Stimulated activated CD4-positive, alpha-beta T cell treated with anti-CD3 and anti-CD28 coated beads, Interleukin-2, amount 100 ng/mL, for 24 hours (primary cell): ENCODE data around the gene ABI3.

Source experiments
- DNase-seq, 2 donors: peaks; one replicate each; pipeline ENCODE4 v3.0.0-alpha.2; 2020

Gene ABI3

DNA sequence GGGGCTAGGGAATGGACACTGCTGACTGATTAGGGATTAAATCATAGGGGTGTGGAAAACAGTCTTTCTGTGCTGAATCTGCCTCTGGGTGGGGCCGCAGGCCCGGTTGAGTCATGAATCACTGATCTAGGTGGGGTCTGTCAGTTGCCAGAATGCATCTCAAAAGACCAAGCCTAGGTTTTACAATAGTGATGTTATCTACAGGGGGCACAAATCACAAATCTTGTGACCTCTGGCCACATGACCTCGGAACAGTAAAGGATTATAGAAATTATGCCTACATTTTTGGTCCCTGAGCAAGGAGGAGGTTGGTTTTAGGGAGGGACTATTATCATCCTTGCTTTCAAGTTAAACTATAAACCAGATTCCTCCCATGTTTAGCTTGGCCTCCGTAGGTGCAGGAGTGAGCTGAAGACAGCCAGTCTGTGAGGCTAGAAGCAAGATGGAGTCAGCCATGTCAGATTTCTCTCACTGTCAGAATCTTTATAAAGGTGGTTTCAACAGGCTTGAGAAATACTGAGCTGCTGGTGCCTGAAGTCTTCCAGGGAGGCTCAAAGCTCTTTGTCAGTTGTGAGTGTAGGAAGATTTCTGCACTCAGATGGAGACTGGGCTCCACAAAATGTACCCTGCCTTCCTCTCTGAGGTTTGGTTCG is 13.0 kb upstream of the ABI3 start:
- no peak for DNase-seq

DNA sequence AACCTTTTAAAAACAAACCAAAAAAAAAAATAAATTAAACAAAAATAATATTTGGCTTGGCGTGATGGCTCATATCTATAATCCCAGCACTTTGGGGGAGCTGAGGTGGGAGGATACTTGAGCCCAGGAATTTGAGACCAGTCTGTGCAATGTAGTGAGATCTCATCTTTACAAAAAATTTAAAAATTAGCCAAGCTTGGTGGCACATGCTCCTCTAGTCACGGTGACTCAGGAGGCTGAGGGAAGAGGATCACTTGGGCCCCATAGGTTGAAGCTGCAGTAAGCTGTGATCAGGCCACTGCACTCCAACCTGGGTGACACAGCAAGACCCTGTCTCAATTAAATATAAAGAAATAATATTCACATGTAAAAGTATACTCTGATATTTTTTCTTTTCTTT is 12.3 kb upstream of the ABI3 start:
- DNase-seq: no peak

DNA sequence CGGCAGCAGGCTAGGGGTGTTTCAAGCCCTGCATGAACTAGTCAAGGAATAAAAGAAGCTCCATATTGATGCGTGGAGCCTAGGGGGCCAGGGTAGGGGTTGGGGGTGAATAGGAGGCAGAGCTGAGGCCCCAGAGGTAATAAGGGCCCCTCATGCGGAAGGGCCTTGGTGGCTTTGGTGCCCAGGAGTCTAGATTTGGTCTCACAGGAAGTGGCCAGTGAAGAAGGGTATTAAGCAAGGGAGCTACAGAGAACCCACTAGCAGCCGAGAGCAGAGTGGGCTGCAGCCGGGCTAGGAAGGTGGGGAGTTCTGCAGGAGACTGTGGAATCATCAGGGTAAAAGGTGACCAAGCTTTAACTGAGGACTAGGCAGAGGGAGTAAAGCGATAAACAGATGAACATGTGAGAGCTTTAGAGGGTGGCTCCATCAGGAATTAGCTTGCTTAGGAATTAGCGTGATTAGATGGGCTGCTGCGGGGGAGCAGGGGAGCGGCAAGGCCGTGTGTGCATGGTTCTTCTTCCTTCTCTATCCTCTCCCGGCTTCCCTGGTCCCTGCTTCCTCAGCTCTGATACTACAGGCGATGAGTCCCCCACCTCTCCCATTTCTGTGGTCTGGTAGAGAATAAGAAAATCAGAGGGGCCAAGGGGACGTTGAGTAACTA is 10.0 kb upstream of the ABI3 start:
- no peak for DNase-seq

DNA sequence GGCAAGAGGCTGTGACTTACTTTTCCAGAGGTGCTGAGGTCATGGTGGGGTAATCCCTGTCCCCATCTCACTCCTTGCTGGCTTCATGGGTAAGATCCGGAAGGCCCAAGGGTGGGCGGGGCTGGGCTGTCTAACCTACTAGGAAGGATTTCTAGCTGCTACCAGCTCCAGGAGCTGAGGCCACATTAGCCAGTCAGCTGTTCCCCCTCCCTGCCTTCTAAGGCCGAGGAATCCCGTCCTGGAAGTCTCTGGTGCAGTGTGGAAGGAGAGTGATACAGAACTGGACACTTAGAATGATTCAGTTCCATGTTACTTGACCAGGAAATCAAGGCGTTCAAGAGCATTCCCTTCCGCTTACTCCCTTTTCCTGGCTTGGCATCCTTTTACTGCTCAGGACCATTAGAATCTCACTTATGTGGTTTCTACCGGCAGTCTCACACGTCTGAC is 9.0 kb upstream of the ABI3 start:
- no peak for DNase-seq

DNA sequence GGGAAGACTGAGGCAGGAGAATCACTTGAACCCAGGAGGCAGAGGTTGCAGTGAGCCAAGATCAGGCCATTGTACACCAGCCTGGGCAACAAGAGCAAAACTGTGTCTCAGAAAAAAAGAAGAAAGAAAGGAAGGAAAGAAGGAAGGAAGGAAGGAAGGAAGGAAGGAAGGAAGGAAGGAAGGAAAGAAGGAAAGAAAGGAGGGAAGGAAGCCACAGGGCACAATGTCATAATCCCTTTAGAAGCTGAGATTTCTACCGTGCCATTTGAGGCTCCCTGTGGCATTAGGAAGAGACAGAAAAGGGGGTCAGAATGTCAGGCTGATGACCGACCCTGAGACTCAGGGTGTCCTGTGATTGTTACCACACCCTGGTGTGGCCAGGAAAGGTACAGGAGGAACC is 6.7 kb upstream of the ABI3 start:
- no peak for DNase-seq

DNA sequence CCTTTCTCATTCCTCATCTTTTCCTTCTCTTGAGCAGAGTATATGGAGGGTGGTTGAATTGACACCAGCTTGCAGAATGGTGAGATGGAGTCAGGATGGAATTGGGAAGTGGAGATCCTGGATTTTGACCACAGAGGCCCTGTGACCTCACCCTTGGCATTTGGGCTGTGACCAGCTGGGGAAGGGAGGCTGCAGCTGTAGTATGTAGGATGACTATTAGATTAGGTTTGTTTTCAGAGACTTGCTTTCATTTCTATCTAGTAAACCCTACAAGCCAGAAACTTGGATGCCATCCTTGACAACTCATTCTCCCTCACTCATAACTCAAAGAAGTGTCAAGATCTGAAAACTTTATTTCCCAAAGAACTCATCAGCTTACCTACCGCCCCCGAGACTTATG is 6.0 kb upstream of the ABI3 start:
- no peak for DNase-seq

DNA sequence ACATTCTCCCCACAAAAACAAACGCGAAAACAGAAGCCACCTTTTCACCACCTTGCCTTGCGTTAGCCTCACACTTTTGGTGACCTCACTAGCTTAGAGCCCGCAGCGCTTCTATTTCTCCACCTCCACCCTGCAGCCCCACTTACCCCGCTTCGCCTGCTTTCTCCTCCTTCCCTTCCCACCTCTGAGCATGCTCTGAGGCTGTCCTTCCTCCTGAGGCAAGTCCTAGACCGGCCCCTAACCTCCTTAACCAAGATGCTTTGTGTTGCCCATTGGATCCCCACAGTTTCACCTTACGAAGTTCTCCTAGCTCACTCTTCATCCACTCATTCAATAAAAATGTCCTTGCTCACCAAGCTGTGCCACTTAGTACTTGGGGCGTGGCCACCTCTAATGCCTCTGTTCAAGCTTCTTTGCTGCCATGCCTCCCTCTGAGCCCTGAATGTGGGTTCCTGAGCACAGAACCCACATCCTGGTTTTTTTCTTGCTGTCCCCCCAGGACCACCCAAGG is 1.4 kb upstream of the ABI3 start:
- DNase-seq: no peak

DNA sequence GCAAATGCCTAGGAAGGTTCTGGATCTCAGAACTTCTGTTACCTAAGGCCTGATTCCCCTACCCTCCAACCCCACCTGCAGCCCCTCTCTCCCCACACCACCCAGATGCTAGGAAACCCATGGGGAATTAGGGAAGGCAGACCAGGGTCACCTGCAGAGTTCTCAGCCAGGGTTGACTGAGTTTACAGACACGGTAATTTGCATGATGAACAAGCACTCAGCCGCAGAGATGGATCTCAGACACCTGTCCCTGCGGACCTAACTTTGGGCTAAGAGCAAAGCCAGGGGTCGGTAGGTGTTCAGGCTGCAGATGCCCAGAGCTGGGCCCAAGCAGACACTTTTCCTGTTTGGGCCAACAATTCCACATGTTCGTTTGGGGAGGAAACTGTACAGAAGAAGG is 2.9 kb downstream of the ABI3 start:
- no peak for DNase-seq

DNA sequence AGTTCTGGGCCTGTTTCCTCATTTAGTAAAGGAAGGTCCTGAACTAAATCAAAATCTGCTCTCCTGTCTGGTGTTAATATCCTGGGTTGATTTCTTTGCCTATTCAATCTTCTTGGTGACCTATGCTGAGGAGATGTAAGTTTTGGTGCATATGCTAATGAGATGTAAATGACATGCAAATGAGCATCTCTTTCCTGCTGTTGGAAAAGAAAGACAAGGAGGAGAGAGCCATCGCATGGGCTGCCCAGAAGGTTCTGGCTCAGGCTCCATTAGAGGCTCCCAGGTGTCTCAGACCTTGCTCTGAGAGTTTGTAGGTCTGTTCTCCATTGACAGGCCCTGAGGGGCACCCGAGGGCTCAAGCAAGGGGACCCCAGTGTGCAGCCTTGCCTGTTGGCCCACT is 3.3 kb downstream of the ABI3 start:
- DNase-seq: no peak

DNA sequence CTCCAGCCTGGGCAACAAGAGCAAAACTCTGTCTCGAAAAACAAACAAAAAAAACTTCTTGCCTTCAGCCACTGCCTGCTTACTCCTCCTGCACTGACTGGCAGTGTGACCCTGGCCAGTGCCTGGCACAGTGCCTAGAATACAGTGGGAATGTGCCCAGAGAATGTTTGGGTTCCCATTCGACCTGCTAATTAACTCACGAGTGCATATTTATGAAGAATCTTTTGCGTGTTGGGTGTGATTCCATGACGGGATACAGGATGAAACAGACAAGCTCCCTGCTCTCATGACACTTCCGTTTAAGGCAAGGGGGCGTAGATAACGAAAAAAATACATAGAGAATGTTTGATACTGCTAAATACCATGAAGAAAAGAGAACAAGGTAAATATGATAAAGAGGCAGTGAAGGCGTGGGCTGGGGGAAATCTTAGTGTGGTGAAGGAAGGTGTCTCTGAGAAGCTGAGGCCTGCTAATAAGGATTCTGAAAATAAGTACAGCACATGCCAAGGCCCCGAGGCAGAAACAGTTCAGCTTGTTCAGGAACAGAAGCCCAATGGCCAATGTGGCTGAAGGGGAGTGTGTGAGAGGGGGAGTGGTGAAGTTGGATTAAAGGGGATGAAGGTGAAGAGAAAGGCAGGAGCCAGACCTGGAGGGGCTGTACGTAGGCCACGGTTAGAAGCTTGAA is 4.3 kb downstream of the ABI3 start:
- no peak for DNase-seq

DNA sequence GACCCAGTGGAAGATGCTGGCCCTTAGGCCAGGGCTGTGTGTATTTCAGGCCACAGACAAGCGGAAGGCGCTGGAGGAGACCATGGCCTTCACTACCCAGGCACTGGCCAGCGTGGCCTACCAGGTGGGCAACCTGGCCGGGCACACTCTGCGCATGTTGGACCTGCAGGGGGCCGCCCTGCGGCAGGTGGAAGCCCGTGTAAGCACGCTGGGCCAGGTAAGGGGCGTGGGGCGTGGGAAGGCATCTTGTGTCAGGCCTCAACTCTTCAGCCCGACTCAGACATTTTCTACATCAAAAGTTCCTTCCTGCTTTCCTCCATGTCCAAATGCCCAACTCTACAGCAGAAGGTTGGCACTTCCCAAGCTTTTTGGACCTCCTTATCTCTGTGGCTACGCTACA is 6.0 kb downstream of the ABI3 start:
- no peak for DNase-seq

DNA sequence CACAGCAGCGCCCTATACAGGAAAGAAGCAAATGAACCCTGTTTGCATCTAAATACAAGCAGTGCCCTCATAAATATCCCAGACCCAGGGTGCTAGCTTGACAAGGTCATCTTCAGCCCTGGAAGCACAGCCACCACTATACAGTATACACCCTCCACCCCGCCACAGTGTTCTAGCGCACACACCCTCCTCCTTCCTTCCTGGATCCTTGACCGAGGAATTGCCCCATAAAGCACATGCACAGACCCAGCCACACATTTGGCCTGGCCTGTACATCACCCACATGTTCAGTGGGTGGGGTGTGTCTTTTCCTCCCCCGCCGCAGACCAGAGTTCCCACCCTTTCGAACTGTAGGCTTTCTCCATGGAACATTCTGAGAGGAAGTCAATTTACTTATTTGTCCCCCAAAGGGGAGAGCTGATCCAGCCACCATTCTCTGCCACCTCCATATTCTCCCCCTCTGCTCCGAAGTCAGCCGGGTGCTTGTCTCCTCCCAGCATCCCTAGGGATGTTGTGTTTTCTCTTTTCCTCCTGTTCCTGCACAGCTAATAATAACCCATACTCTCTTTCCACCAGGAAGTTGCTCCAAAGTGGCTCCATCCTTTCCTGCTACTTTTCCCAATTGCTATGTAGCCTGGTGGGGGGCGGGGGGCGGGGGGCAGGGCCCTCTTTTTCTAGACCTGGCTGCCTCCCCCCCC is 6.6 kb downstream of the ABI3 start:
- no peak for DNase-seq

DNA sequence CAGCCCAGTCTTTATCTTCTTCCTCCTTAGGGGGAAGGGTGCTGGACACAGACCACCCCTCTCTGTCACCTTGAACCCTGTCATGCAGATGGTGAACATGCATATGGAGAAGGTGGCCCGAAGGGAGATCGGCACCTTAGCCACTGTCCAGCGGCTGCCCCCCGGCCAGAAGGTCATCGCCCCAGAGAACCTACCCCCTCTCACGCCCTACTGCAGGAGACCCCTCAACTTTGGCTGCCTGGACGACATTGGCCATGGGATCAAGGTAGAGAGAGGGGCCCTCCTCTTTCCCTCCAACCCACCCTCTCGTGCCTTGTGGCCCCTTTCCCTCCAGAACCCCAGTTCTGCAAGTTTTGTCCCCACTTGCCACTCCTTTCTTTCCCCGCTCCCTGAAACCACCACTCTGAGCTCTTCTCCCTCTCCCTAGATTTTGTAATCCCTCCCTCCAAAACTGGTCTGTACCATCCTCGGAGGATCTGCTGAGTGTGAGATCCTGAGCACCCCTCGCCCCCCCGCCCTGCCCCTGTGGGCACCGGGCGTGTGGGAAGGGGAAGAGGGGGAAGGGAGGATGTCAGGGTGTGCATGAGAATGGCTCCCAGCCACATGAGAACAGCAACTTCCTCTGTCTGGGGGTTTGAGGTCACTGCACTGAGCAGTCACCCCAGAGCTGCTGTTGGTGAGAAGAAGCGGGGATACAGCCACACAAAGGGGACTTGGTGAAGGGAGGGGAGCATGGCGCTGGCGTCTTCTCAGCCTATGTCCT is 7.3 kb downstream of the ABI3 start:
- peak; percentile 41 to 52 for DNase-seq

DNA sequence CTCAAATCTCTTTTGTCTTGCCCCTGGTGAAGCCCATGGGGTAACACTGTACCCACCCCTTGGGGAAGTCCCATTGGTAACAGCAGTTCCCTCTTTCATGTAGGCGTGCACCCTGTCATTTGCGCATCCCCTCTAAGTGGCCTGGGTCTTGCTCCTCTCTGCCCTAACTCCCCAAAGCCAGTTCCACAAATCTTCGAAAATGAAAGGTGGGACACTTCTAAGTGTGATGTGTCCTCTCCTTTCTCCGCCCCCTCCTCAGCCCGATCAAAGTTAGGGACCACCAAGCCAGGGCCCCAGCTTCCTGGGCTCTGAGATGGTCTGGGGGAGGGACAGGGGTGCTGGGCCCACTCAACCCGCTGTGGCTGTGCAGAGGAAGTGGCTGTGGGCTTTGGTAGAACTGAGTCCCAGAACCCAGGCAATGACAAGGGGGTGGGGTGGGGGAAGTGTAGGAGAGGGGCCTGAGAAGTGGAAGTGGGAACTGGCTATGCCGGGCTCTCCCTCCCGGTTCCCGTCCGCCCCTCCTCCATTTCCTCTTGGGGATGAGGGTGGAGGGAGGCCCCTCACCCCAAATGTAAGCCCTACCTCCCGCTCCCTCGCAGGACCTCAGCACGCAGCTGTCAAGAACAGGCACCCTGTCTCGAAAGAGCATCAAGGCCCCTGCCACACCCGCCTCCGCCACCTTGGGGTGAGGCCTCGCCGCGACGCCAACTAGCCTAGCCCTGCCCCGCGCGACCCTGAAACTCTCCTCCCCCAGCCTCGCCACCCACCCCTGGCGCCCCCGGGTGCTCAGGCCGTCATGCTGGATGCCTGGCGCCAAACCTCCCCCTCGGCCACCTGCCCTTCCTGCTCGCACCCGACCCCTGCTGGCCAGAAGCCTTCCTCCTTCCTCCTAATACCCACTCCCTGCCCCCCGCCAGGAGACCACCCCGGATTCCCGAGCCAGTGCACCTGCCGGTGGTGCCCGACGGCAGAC is 8.7 kb downstream of the ABI3 start:
- no peak for DNase-seq

DNA sequence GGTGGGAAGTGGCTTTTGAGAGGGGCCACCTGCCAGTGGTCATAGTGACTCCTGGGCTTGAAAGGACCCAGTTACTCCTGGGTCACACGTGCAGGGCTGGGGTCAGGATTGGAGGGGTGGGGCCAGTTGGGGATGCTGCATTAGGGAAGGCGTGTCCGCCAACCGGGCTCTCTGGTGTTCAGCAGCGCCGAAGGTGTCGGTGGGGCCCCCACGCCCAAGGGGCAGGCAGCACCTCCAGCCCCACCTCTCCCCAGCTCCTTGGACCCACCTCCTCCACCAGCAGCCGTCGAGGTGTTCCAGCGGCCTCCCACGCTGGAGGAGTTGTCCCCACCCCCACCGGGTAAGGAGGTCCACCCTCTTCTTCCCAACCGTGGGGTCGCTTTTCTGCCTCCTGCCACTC is 9.5 kb downstream of the ABI3 start:
- no peak for DNase-seq

DNA sequence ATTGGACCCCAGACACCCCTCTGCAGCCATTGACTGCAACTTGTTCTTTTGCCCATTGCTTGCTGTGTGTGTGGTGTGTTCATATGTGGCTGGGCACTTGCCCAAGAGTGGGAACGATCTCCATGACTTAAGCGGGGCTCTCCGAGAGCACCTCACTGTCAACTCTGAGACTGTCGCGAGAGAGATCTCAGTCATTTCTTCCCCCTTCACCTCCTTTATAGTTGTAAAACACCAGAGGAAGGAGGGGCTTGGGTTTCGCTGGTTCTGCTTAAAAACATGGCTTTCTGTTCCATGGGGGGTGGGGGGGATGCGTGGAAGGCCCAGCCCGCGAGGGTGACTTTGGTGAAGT is 12.6 kb downstream of the ABI3 start:
- DNase-seq: no peak

DNA sequence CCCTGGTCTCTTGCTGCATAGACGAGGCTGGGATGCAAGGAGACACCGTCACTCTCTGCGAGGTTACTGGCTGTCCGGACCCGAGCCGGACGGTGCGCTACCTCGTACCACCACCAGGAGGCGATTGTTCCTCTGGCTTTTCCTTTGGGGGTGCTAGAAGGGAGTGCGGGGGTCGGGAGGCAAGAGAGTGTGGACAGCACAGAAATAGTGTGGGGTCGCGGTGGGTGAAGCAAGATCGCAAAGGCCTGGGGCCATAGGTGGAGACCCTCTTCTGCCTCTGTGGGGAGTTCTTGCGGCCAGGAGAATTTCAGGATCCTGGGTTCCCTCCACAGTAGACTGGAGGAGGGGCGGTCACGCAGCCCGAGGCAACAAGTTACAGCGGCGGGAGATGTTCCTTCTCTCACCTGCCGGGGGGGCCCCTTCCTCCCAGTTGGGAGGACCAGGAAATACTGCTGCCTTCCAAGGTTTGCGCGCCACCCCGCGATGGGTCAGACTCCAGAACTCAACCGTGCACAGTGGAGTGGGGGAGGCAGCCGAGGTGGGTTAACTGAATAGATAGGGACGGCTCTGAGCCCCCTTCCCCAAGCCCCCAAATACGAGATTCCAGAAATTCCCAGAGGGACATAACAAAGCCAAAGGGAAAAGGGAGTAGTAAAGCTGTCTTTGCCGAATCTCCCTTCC is 13.2 kb downstream of the ABI3 start:
- peak; percentile 79 to 84 for DNase-seq

DNA sequence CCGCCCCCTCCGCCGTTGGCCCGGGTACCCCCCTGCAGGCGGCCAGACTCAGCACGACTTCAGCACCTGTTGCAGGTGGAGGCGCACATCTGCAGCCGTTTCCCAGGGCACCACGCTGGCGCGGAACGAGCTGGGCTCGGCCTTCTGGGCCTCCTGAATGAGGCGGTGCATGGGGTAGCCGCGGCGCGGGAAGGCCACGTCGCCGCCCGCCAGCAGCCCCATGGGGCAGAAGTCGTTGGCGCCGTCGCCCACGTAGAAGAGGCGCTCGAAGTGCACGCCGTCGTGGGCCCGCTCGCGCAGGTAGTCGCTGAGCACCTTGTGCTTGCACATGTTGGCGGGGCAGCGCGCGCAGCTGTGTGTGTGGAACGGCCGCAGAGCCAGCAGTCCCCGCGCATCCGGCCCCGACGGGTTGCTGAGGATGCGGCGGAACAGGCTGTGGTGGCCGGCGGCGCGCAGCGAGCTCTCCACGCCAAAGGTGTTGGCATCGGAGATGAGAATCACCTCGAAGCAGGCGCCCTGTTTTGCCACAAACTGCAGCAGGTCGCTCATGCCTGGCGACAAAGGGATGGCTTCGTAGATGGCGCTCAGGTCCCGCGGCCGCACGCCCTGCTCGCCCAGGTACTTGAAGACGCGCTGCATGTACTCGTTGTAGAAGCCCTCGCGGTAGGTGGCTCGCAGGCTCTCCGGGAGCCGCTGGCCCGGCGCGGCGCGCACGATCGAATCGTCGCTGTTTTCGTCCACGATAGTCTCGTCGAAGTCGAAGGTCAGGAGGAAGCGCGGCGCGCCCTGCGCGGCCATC is 13.9 kb downstream of the ABI3 start:
- DNase-seq: peak; percentile 44 to 60

DNA sequence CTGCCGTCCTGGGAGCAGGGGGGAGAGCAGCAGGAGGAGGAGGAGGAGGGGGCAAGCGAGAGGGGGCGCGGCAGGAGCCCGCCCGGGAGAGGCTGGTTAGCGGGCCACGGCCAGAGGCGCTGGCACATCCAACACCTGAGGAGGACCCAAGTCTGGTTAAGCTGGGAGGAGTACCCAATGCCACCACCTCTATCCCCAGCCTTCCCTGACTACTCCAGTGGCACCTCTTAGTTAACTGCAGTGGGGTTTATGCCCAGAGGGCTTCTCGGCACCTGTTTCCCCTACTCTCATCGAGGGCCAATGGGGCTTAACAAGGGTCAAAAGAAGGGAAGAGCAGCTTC is 14.5 kb downstream of the ABI3 start:
- no peak for DNase-seq

DNA sequence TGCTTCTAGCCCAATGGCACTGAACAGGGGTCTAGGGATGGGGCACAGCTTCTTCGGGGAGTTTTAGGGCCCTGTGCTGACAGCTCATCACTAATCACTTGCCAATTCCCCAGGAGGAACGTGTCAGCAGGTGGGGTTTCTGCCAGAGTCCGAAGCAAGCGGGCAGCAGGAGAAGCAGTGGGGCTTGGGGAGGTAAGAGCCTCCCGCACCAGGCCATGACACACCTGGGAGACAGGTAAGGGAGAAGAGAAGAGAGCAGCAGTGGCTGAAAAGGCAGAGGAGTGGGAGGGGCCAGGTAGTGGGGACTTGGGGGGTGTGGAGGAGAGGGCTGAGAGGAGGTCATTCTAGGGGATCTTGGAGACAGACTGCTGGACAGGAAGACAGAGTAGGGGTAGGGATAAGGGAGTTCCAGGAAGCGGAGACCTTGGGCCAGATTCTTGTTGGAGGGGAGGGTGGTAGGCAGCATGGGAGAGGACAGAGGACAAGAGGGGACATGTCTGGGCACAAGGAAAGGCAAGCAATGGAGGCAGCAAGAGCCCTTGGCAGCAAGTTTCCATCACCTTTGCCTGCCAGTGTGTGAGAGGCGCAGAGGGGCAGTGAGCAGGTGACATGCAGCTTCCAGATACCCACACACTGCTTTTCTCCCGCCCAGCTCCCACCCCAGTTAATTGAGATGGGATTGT is 15.2 kb downstream of the ABI3 start:
- DNase-seq: no peak
